Embryonic facial prominence (tissue), 1 donor: Measurements from ENCODE around the gene NOP58.
"Not testable (repeated sequence)": the region's sequence is repeated elsewhere in the genome, so short reads cannot be mapped to it uniquely, and the experiment has no call there.

Experiments used
- DNase-seq: peaks from one replicate; pipeline ENCODE4 v3.0.0-alpha.2; 2016; ENCODE audit errors: extremely low spot score

The NOP58 gene

DNA sequence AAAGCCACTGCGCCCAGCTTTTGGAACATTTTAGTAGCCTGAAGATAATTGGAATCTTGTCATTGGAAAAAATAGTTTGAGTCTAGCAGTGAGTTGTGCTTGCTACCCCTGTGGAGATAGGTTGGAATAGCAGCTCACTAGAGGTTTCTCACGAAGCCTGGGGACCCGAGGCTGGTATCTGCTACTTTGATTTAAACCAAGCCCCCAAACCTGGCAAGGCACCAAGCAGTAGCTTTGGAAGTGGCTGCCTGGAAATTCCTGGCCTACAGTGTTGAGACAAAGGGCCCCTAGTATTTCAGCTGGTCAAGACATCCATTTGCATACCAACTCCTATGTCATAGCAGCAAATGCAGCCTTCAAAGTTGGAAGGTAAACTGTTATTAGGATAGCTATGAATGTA lies 42.1 kb downstream of the NOP58 start:
- no peak for DNase-seq

DNA sequence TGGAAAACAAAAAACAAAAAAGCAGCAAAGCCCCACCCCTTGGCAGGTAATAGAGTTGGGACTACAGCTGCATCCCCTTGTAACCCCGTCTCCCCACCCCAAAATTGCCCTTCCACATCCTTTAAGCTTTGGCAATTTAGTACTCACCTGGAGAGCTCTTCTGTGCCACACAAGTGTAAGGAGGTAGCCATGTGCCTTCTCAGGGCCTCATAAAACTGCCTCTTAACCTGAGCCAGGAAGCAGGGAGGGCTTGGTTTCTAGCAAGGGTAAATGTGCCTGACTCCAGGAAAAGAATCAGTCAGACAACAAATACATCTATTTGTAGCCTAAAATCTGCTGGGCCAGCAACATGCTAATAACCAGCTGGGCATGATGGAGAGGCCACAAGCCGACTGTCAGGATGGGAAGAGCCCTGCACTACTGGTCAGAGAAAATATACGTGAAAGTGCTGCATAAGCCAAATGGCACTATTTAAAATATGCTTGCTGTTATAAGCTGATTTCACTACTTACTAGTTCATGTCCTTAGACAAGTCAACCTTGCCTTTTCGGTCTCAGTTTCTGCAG lies 46.3 kb downstream of the NOP58 start:
- no peak for DNase-seq

DNA sequence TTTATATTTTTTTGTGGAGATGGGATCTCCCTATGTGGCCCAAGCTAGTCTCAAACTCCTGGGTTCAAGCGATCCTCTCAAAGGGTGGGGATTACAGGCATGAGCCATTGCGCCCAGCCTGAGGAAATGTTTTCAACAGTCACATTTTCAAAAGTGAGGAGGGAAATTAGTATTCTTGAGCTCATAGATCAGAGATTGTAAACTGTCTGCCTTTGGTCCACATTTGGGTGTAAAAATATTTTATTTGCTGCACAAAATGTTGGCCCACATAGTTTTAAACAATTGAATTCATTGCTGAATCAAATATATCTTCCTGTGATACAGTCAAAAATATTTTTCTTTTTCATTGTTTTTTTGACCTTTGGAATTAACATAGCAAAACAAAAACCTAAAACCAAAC lies 48.6 kb downstream of the NOP58 start:
- DNase-seq: no peak

DNA sequence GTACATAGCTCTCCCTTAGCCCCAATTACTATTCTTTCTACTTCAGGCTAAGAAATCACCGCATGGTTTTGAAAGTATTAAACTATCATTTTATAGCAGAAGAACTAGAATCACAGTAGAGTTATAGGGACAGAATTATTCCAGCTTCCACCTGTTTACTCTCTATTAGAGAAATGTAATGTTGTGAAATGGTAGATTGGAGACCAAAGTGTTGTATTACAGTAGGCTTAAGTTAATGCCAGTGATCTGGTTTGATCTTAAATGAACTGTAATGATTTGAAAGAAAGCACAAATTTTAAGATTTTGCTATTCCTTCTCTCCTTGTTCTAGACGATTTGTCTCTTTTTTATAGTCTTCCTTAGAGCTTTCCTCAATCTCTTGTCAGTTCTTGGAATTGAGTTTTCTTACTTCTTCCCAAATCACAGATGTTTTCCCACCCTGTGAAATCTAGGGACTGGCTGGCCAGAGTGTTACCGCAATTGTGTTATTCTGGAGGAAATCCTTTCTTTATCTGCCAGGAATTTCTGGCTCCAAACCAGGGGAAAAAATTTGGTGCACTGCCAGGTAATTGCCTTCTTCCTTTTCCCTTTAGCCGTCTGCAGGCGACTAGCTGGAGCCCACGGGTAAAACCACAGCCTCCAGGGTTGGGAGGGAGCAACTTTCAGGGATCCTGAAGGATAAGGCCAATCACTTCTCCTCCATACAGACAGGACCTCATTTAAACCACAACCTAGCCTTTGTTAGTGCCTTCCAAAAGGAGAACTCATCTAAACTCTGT lies 51.7 kb downstream of the NOP58 start:
- peak; percentile 22 for DNase-seq

DNA sequence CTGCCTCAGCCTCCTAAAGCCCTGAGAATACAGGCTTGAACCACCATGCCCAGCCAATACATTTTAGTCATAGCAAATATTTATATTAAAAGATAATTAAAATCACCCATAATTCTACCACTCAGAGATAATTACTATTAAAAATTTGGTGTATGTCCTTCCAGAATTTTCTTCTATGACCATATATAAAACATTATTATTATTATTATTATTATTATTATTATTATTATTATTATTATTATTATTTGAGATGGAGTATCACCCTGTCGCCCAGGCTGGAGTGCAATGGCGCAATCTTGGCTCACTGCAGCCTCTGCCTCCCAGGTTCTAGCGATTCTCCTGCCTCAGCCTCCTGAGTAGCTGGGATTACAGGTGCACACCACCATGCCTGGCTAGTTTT lies 54.8 kb downstream of the NOP58 start:
- DNase-seq: not testable (repeated sequence)

DNA sequence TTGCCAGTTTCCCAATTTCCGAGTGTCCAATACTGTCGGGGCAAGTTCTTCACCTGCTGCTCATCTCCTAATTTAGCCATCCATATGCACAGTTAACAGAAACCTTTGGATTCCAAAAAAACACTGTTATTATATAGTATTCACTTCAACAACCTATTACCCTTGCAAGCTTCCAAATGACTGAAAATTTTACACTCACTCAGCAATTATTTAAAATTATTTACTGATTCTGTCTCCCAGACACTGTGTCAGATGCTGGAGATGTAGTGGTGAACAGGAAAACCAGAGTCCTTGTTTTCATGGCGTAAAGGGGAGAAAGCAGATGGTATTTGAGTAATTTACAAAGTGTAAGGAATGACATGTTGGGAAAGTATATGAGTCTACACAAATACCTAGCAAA lies 56.9 kb downstream of the NOP58 start:
- no peak for DNase-seq

DNA sequence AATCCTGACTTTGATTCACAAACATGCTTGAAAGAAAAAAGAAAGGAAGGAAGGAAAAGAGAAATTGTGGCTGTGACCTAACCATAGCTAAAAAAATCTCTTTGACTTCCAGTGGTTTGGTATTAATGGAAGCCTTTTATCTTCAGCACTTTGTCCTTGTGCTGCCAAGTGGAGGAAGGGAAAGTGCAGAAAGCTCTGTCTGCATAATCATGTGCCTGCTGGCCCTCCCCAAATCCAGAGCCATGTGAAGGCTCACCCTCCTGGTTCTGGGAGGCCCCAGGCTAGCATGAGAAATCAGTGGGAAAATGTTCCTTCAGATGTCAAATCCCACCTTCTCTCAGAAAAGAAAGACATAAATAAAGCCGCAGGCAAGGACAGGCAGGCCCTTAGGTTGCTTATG lies 62.3 kb downstream of the NOP58 start:
- DNase-seq: no peak

DNA sequence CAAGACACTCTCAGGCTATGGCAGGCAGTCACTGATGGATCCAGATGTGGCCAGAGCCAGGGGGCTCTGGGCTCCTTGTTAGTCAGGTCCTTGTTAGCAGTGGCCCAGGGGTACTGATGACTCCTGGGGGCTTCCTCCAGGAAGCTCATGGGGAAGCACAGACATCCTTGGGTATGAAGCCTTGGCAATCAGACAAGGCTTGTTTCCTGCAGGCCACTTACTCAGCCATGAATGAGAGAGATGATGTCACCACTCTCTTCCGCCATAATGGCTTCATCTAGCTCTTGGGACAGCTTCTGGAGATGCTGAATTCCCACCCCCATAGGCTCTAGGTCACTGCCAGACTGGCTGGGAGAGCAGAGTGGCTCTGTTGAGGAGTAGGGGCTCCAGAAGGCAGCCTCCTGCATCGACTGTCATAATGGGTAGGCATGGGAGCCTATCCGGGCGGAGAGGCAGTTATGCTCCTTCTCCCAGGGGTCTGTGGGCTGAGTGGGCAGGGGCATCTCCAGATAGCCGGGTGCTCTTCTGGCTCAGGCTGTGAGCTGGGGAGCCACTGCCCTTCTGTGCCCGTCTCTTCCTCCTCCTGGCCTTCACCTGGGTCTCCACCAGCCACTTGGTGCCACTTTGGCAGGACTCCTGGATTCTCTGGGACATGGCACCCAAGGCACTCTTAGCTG lies 70.4 kb downstream of the NOP58 start:
- DNase-seq: no peak

DNA sequence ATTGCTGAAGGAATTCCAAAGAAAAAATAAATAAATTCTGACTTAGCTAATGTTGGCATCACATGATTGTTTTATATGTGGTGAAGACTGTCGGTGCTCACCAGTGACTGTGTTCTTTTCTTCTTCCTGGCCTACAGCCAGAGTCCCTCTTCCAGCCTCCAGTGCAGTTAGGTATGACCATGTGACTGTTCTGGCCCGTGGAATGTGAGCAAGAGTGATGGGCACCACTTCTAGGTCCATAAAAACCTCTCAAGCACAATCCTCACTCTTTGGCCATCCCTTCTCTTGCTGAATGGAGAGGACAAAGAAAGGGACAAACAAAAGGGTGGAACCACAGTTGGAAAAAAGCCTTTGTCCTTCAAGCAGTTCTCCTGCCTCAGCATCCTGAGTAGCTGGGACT lies 71.6 kb downstream of the NOP58 start:
- DNase-seq: no peak

DNA sequence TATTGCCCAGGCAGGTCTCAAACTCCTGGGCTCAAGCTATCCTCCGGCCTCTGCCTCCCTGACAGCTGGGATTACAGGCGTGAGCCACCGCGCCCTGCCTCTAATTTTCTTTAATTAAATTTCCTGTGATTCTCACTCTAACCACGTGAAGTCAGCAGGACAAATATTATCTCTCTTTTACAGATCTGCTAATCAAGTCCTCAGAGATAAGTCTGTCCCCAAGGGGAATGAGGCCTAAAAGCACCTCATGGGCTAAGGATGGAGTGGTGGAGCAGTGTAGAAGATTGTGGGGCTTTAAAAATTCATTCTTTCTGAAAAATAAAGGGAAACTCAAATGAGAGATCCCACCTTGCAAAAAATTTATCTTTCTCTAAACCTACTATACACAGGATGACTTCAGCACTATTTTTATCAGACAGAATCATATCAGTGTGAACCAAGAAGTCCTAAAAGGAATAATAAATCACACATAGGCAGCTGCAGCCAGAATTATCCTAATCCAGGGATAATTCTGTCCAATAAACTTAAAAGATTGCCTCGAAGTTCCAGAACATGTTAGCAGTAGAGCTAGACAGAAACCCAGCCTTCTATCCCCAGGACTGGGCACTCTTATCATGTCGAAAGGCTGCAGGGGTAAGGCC lies 72.3 kb downstream of the NOP58 start:
- DNase-seq: no peak

DNA sequence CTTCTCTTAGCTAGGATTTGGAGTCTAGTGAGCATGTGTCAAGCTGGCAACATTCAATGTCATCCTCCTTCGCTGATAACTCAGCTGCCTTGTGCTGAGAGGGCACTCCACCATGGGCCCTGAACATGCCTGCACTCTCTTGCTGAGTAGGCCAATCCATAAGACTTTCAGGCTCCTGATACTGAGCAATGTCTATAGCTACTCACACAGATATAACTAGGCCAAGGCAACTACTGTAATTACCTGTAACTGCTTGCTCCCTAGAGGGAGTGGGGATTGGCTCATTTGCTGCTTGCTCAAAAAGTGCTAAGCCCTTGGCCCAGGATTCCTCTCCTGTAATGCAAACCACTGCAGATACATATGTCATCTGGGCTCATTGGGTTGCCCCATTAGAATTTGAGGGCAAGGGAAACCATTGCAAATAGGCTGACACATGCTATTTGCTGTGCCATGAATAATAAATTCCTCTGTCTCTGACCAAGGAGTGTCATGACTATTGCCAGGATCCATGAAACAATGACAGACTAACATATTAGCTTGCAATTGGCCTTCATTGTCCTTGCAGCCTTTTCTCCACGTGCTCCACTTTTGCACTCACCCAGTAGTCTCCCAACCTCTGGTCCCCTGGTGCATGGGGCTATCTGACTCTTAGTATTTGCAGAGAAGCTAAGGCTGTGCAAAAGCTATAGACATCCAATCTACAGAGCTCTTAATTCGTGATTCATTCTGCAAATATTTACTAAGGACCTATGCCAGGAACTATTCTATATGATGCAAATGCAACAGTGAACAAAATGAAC lies 73.7 kb downstream of the NOP58 start:
- no peak for DNase-seq

DNA sequence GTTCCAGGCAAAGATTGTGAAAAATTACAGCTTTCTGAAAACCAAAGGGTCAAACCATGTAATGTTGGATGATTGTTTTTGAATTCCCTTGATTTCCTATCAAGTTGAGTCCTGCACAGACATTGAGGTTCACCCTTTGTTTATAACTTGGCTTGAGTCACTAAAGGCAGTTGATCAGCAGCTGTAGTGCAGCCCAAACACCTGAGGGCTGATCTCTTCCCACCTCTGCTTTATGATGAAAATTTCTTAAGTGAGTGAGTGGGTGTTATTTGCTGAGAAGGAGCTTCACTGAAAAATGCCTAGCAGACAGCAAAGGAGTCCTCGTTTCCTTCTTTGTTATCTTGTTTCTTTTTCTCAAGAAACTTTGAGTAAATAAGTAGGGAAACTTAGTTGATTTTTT lies 78.6 kb downstream of the NOP58 start:
- DNase-seq: no peak

DNA sequence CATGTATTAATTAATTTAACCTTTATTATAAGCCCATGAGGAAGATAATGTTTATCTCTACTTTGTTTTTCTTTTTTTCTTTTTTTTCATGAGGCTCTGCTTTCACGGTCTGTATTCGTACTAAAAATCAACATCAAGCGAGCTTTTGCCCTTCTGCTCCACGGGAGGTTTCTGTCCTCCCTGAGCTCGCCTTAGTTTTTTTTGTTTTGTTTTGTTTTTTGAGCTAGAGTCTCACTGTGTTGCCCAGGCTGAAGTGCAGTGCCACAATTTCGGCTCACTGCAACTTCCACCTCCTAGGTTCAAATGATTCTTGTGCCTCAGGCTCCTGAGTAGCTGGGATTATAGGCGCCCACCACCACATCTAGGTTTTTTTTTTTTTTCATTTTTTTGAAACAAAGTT lies 80.6 kb downstream of the NOP58 start:
- DNase-seq: no peak
